GM19193 (cell line): ENCODE data around the gene KCNK17.

Source experiments
- POLR2A ChIP-seq: IDR thresholded peaks from 4 replicates; pipeline ENCODE4 v1.6.1; 2011; ENCODE audit not compliant: insufficient read depth, insufficient read length; ENCODE audit errors: extremely low read depth

KCNK17 gene

GRCh38 chr6:39314273-39314795 is at the start of gene KCNK17:
KCNK17 (minus strand) TSS chr6:39314419; CDS start chr6:39314320, 99 bp downstream.
- TF ChIP-seq POLR2A = no peak

- TF ChIP-seq POLR2A = no peak
These were observed 49.1 kb upstream of the KCNK17 start for GRCh38 chr6:39363280-39363679.

- no peak for TF ChIP-seq POLR2A
These were observed 48.3 kb upstream of the KCNK17 start for GRCh38 chr6:39362487-39362865.

- TF ChIP-seq POLR2A = no peak
These were observed 47.7 kb upstream of the KCNK17 start for GRCh38 chr6:39361657-39362486.

- no peak for TF ChIP-seq POLR2A
These were observed 46.2 kb upstream of the KCNK17 start for GRCh38 chr6:39360378-39360777.

GRCh38 chr6:39357998-39358686 is 43.9 kb upstream of the KCNK17 start:
- no peak for TF ChIP-seq POLR2A

- no peak for TF ChIP-seq POLR2A
These were observed 39.6 kb upstream of the KCNK17 start for GRCh38 chr6:39353698-39354315.

- TF ChIP-seq POLR2A = no peak
These were observed 36.7 kb upstream of the KCNK17 start for GRCh38 chr6:39350723-39351505.

- no peak for TF ChIP-seq POLR2A
These were observed 34.5 kb upstream of the KCNK17 start for GRCh38 chr6:39348740-39349139.

GRCh38 chr6:39347906-39348585 is 33.8 kb upstream of the KCNK17 start:
- TF ChIP-seq POLR2A = no peak

GRCh38 chr6:39347206-39347605 is 33.0 kb upstream of the KCNK17 start:
- TF ChIP-seq POLR2A = no peak

- TF ChIP-seq POLR2A = no peak
These were observed 30.6 kb upstream of the KCNK17 start for GRCh38 chr6:39344821-39345280.

- no peak for TF ChIP-seq POLR2A
These were observed 29.2 kb upstream of the KCNK17 start for GRCh38 chr6:39343396-39343870.
